A549 (cell line): ENCODE results near the gene EML4. TPM values are rescaled to one million over a fixed set of nuclear protein-coding genes. Genes with fewer than 3 reads are reported as not detected.
A peak's percentile ranks its signal among the peaks of the same experiment; 100 is the strongest.
"Not testable (repeated sequence)": the region's sequence is repeated elsewhere in the genome, so short reads cannot be mapped to it uniquely, and the experiment has no call there.

ENCODE experiments used
- ATAC-seq, 2 experiments: fragments of 200-7000 bp in 1 of 2; fragments of >200 bp in 1 of 2; cut with Nextera tagmentation in 1 of 2; cut with Tn5 transposase in 1 of 2; 3 replicates each; pipeline versions ENCODE4 v1.8.0 to v1.9.1; 2018 to 2020; ENCODE audit warnings: mild to moderate bottlenecking in 1 of 2, moderate library complexity in 1 of 2
- CTCF ChIA-PET: fragments of 300-600 bp; sonication (Branson Sonifier 250); formaldehyde crosslinking; extraction: SDS; loops from one replicate; lab custom pipeline; 2021; ENCODE audit warnings: antibody characterized with exemption, inconsistent platforms; lab: Yijun Ruan, JAX
- POLR2A ChIA-PET: fragments of 350-600 bp; formaldehyde crosslinking; extraction: SDS; loops from one replicate; lab custom pipeline; 2021; ENCODE audit warnings: antibody characterized with exemption, inconsistent platforms; lab: Yijun Ruan, JAX
- DNase-seq, 2 experiments: peaks; one replicate each; pipeline versions ENCODE4 v3.0.0 to v3.0.0-alpha.2; 2011 to 2016; ENCODE audit warnings: low read depth in 1 of 2, low spot score in 1 of 2
- FAIRE-seq: peaks from 2 replicates; lab custom pipeline; 2011; peaks lifted over from hg19 to GRCh38; lab: Jason Lieb, UNC
- H3K27ac ChIP-seq, 2 experiments: fragments of >200 bp; sonication (Bioruptor Twin); formaldehyde crosslinking; 3 replicates each; pipeline ENCODE4 v1.5.1; 2016 to 2017
- H3K4me1 ChIP-seq: fragments of >200 bp; sonication (Bioruptor Twin); formaldehyde crosslinking; 3 replicates; pipeline ENCODE4 v1.6.1; 2016
- H3K4me2 ChIP-seq: fragments of >200 bp; sonication (Bioruptor Twin); formaldehyde crosslinking; 3 replicates; pipeline ENCODE4 v1.6.1; 2016
- H3K4me3 ChIP-seq: fragments of >200 bp; sonication (Bioruptor Twin); formaldehyde crosslinking; 3 replicates; pipeline ENCODE4 v1.5.1; 2016
- H3K9me3 ChIP-seq: fragments of >200 bp; sonication (Bioruptor Twin); formaldehyde crosslinking; 3 replicates; pipeline ENCODE4 v1.6.1; 2016
- BCL3 ChIP-seq: fragments of >200 bp; sonication (Bioruptor Twin); formaldehyde crosslinking; IDR thresholded peaks from 3 replicates; pipeline ENCODE4 v1.6.1; 2016
- CHD2 ChIP-seq: fragments of 150-350 bp; IDR thresholded peaks from 2 replicates; pipeline ENCODE4 v1.6.1; 2014; ENCODE audit warnings: low read length; ENCODE audit not compliant: partially characterized antibody
- CTCF ChIP-seq: fragments of >200 bp; sonication (Bioruptor Twin); formaldehyde crosslinking; IDR thresholded peaks from 3 replicates; pipeline ENCODE4 v1.5.1; 2016
- EHF ChIP-seq: fragments of 250-450 bp; sonication (Bioruptor Pico); IDR thresholded peaks from 2 replicates; pipeline ENCODE4 v1.5.0; 2020; ENCODE audit warnings: mild to moderate bottlenecking
- FOSL2 ChIP-seq, 2 experiments: fragments of 450-650 bp in 1 of 2; fragments of >200 bp in 1 of 2; sonication (Bioruptor Twin) in 1 of 2; formaldehyde crosslinking; IDR thresholded peaks; 2 replicates each; pipeline versions ENCODE4 v1.5.0 to v1.6.1; 2016 to 2020; ENCODE audit warnings: mild to moderate bottlenecking in 1 of 2, moderate library complexity in 1 of 2
- GATA3 ChIP-seq: IDR thresholded peaks from 2 replicates; pipeline ENCODE4 v1.6.1; 2012; ENCODE audit warnings: borderline replicate concordance
- HMGXB4 ChIP-seq: fragments of 250-450 bp; sonication (Bioruptor Pico); IDR thresholded peaks from 2 replicates; pipeline ENCODE4 v1.5.0; 2021; ENCODE audit warnings: mild to moderate bottlenecking, moderate library complexity, borderline replicate concordance
- HOXB13 ChIP-seq: fragments of 250-450 bp; sonication (Bioruptor Pico); IDR thresholded peaks from 2 replicates; pipeline ENCODE4 v1.5.0; 2020; ENCODE audit warnings: low read depth, mild to moderate bottlenecking, moderate library complexity
- JUN ChIP-seq, 2 experiments: fragments of >200 bp; sonication (Bioruptor Twin); formaldehyde crosslinking; IDR thresholded peaks; 2 replicates in 1 of 2; 3 replicates in 1 of 2; pipeline ENCODE4 v1.6.1; 2016 to 2017
- KDM5A ChIP-seq: fragments of 200-600 bp; sonication (generic); IDR thresholded peaks from 2 replicates; pipeline ENCODE4 v1.6.1; 2016; ENCODE audit warnings: antibody characterized with exemption, mild to moderate bottlenecking
- MAZ ChIP-seq: fragments of 150-350 bp; IDR thresholded peaks from 2 replicates; pipeline ENCODE4 v1.6.1; 2014; ENCODE audit warnings: antibody characterized with exemption, low read depth, low read length, borderline replicate concordance
- MYC ChIP-seq: IDR thresholded peaks from 2 replicates; pipeline ENCODE4 v1.6.1; 2012; ENCODE audit warnings: mild to moderate bottlenecking, inconsistent platforms, low read length, improper control_type of control experiment, borderline replicate concordance
- NFE2L2 ChIP-seq: fragments of 150-350 bp; conservative IDR thresholded peaks from 2 replicates; pipeline ENCODE4 v1.6.1; 2014; ENCODE audit warnings: low read length
- NPAS2 ChIP-seq: fragments of 250-450 bp; sonication (Bioruptor Pico); IDR thresholded peaks from 2 replicates; pipeline ENCODE4 v1.8.0; 2022; ENCODE audit warnings: mild to moderate bottlenecking, moderate library complexity, borderline replicate concordance
- NR3C1 ChIP-seq: fragments of >200 bp; sonication (Bioruptor Twin); formaldehyde crosslinking; IDR thresholded peaks from 3 replicates; pipeline ENCODE4 v1.6.1; 2017
- PBX3 ChIP-seq: IDR thresholded peaks from 2 replicates; pipeline ENCODE4 v1.6.1; 2012
- REST ChIP-seq: fragments of 200-600 bp; sonication (generic); IDR thresholded peaks from 2 replicates; pipeline ENCODE4 v1.6.1; 2016; ENCODE audit warnings: antibody characterized with exemption, mild to moderate bottlenecking, moderate library complexity
- RNF2 ChIP-seq: fragments of 200-600 bp; sonication (generic); IDR thresholded peaks from 2 replicates; pipeline ENCODE4 v1.6.1; 2016; ENCODE audit warnings: low read depth, mild to moderate bottlenecking, antibody characterized with exemption, moderate library complexity, borderline replicate concordance
- USF2 ChIP-seq: fragments of 450-650 bp; IDR thresholded peaks from 2 replicates; pipeline ENCODE4 v1.6.1; 2014; ENCODE audit warnings: antibody characterized with exemption
- ZFP36 ChIP-seq: fragments of 450-650 bp; IDR thresholded peaks from 2 replicates; pipeline ENCODE4 v1.6.1; 2014; ENCODE audit warnings: borderline replicate concordance; ENCODE audit not compliant: partially characterized antibody
- ZNF302 ChIP-seq: fragments of 250-450 bp; sonication (Bioruptor Pico); IDR thresholded peaks from 2 replicates; pipeline ENCODE4 v1.9.0; 2021; ENCODE audit warnings: inconsistent platforms, mild to moderate bottlenecking, moderate library complexity
- ZSCAN20 ChIP-seq: fragments of 250-450 bp; sonication (Bioruptor Pico); IDR thresholded peaks from 2 replicates; pipeline ENCODE4 v1.8.0; 2022; ENCODE audit warnings: mild to moderate bottlenecking, moderate library complexity
- WGBS: methylation state at CpG from one replicate; pipeline ENCODE4 v1.1.6; 2017; ENCODE audit errors: missing lambda C conversion rate; 5-methylcytosine and 5-hydroxymethylcytosine counted together
- polyA plus RNA-seq, 4 experiments: library from polyadenylated mRNA; depleted of rRNA in 3 of 4; stranded (reverse); fragments of >200 nt; fragmentation: RNase III in 1 of 4; extraction: RNeasy Plus Mini Kit Qiagen cat#74134 plus additional on column Dnase treatment in 1 of 4; gene quantifications; 2 replicates in 3 of 4; 3 replicates in 1 of 4; pipeline ENCODE4 v1.2.3, GENCODE V29; 2011 to 2017

Gene EML4
- polyA plus RNA-seq, 2 of the 4 experiments (the other 2 are of a cell fraction): 34.6 to 130 TPM

- no peak for ATAC-seq
- 90% methylated on average over 1 of the region's 1 CpG for WGBS
- peak overlapping the region in 1 of 2 experiments; percentile 51; a peak in 3 of 6 replicates for H3K27ac ChIP-seq
- H3K9me3 ChIP-seq: no peaks in the 10 kb centered on the region
- ChIA-PET POLR2A (no interaction called here), CTCF (interaction anchor here (1.0 to 5.0 kb wide), 4 partner anchors 9 to 35 kb away, joined by 4 to 19 read pairs (median 6); no protein-coding TSS in a partner anchor)
- H3K4me2 ChIP-seq: no peak overlapping the region
- no peak overlapping the region for H3K4me3 ChIP-seq
- peaks cover 63% of the 10 kb centered on the region for H3K4me1 ChIP-seq
- TF ChIP-seq BCL3: no peak
- TF ChIP-seq JUN (IDR thresholded peaks at IDR 0.05): no peak
- no peak for TF ChIP-seq HMGXB4 (CRISPR knock-in tag)
- TF ChIP-seq PBX3: no peak
- DNase-seq: no peak
- no peak for FAIRE-seq
These were observed 39.7 kb upstream of the EML4 start for GRCh38 chr2:42129487-42129852.

GRCh38 chr2:42129947-42130346 is 39.2 kb upstream of the EML4 start:
- POLR2A ChIA-PET: no interaction called here
- DNase-seq (no peak), ATAC-seq (no peak), FAIRE-seq (no peak)
- Histone ChIP-seq H3K4me1 (peaks cover 64% of the 10 kb centered on the region), H3K9me3 (no peaks in the 10 kb centered on the region), H3K4me3 (no peak overlapping the region), H3K27ac (peak overlapping the region in 1 of 2 experiments; percentile 51; a peak in 3 of 6 replicates), H3K4me2 (no peak overlapping the region)
- no peak for TF ChIP-seq NFE2L2
- TF ChIP-seq RNF2: no peak
- no peak for TF ChIP-seq NPAS2 (CRISPR knock-in tag)
- no peak for TF ChIP-seq FOSL2 (IDR thresholded peaks at IDR 0.05)
- no peak for TF ChIP-seq FOSL2 (CRISPR knock-in tag; IDR thresholded peaks at IDR 0.05)
- TF ChIP-seq EHF (CRISPR knock-in tag): no peak
- no peak for TF ChIP-seq MAZ
- no peak for TF ChIP-seq MYC
- TF ChIP-seq NR3C1: no peak
- no peak for TF ChIP-seq KDM5A
- no peak for TF ChIP-seq GATA3
- no peak for TF ChIP-seq ZNF302 (CRISPR knock-in tag)
- TF ChIP-seq REST: no peak
- TF ChIP-seq CHD2: no peak
- no peak for TF ChIP-seq ZSCAN20 (CRISPR knock-in tag)
- TF ChIP-seq USF2: no peak
- no peak for TF ChIP-seq CTCF
- no peak for TF ChIP-seq ZFP36
- no peak for TF ChIP-seq HOXB13 (CRISPR knock-in tag)
- WGBS: 96% methylated on average over 5 of the region's 5 CpGs
- CTCF ChIA-PET: interaction anchor here (1.0 to 5.0 kb wide), 3 partner anchors 11 to 35 kb away, joined by 4 to 19 read pairs (median 6); no protein-coding TSS in a partner anchor

- H3K4me3 ChIP-seq, FAIRE-seq, POLR2A ChIA-PET, DNase-seq, H3K4me2 ChIP-seq, ATAC-seq, H3K9me3 ChIP-seq: not testable (repeated sequence)
- Histone ChIP-seq H3K4me1 (peaks cover 67% of the 10 kb centered on the region), H3K27ac (peak overlapping the region; percentile 7 to 87; a peak in 3 of 6 replicates)
- 95% methylated on average over 10 of the region's 10 CpGs for WGBS
- CTCF ChIA-PET: interaction anchor here (0.6 kb wide), 1 partner anchor 56 kb away, joined by 3 read pairs; no protein-coding TSS in a partner anchor
These were observed 38.3 kb upstream of the EML4 start for GRCh38 chr2:42130858-42131257.
